SK-N-SH treated with all-trans-retinoic acid at 6 μM for 48 hours (cell line): ENCODE measurements around the gene TNPO3.

Source experiments
- ATAC-seq: fragments of 200-7000 bp; cut with Tn5 transposase; 3 replicates; pipeline ENCODE4 v1.9.1; 2020; ENCODE audit warnings: mild to moderate bottlenecking, moderate library complexity
- ARNTL ChIP-seq: fragments of 450-650 bp; formaldehyde crosslinking; IDR thresholded peaks from 2 replicates; pipeline ENCODE4 v1.5.0; 2020; ENCODE audit warnings: low read depth, mild to moderate bottlenecking, moderate library complexity, borderline replicate concordance
- BACH2 ChIP-seq: fragments of 250-450 bp; sonication (Bioruptor Pico); IDR thresholded peaks from 2 replicates; pipeline ENCODE4 v1.9.0; 2021; ENCODE audit warnings: mild to moderate bottlenecking, borderline replicate concordance
- CREB5 ChIP-seq: fragments of 250-450 bp; sonication (Bioruptor Pico); IDR thresholded peaks from 2 replicates; pipeline ENCODE4 v1.5.1; 2020; ENCODE audit warnings: low read depth, mild to moderate bottlenecking, moderate library complexity
- CSDC2 ChIP-seq: fragments of 250-450 bp; sonication (Bioruptor Pico); IDR thresholded peaks from 2 replicates; pipeline ENCODE4 v1.5.0; 2020; ENCODE audit warnings: mild to moderate bottlenecking, moderate library complexity
- ESRRG ChIP-seq: fragments of 250-450 bp; sonication (Bioruptor Pico); IDR thresholded peaks from 2 replicates; pipeline ENCODE4 v1.6.1; 2021; ENCODE audit warnings: mild to moderate bottlenecking
- GLIS3 ChIP-seq: fragments of 250-450 bp; sonication (Bioruptor Pico); IDR thresholded peaks from 2 replicates; pipeline ENCODE4 v1.5.0; 2020; ENCODE audit warnings: mild to moderate bottlenecking, moderate library complexity
- ISL1 ChIP-seq: fragments of 250-450 bp; sonication (Bioruptor Pico); IDR thresholded peaks from 2 replicates; pipeline ENCODE4 v2.1.2; 2022; ENCODE audit warnings: mild to moderate bottlenecking, moderate library complexity
- OSR1 ChIP-seq: fragments of 250-450 bp; sonication (Bioruptor Pico); IDR thresholded peaks from 2 replicates; pipeline ENCODE4 v1.8.0; 2022; ENCODE audit warnings: moderate library complexity, mild to moderate bottlenecking, inconsistent platforms
- POU6F1 ChIP-seq: fragments of 250-450 bp; sonication (Bioruptor Pico); IDR thresholded peaks from 2 replicates; pipeline ENCODE4 v1.8.0; 2021; ENCODE audit warnings: low read depth, mild to moderate bottlenecking, moderate library complexity, borderline replicate concordance
- PPARA ChIP-seq: fragments of 250-450 bp; sonication (Bioruptor Pico); IDR thresholded peaks from 2 replicates; pipeline ENCODE4 v1.5.0; 2020; ENCODE audit warnings: mild to moderate bottlenecking, borderline replicate concordance
- RARB ChIP-seq: fragments of 250-450 bp; sonication (Bioruptor Pico); IDR thresholded peaks from 2 replicates; pipeline ENCODE4 v1.8.0; 2021; ENCODE audit warnings: mild to moderate bottlenecking, moderate library complexity
- SNAI2 ChIP-seq: fragments of 250-450 bp; sonication (Bioruptor Pico); IDR thresholded peaks from 2 replicates; pipeline ENCODE4 v1.5.0; 2020; ENCODE audit warnings: mild to moderate bottlenecking, moderate library complexity
- TCF4 ChIP-seq: fragments of 250-450 bp; sonication (Bioruptor Pico); IDR thresholded peaks from 2 replicates; pipeline ENCODE4 v1.8.0; 2021; ENCODE audit warnings: mild to moderate bottlenecking, moderate library complexity, borderline replicate concordance
- TOX ChIP-seq: fragments of 250-450 bp; sonication (Bioruptor Pico); IDR thresholded peaks from 2 replicates; pipeline ENCODE4 v1.8.0; 2021; ENCODE audit warnings: mild to moderate bottlenecking, moderate library complexity, borderline replicate concordance
- TSHZ2 ChIP-seq: fragments of 250-450 bp; sonication (Bioruptor Pico); IDR thresholded peaks from 2 replicates; pipeline ENCODE4 v1.5.0; 2020; ENCODE audit warnings: mild to moderate bottlenecking, moderate library complexity
- ZC3H10 ChIP-seq: fragments of 250-450 bp; sonication (Bioruptor Pico); IDR thresholded peaks from 2 replicates; pipeline ENCODE4 v1.5.1; 2021; ENCODE audit warnings: mild to moderate bottlenecking, moderate library complexity
- ZFP3 ChIP-seq: fragments of 250-450 bp; sonication (Bioruptor Pico); IDR thresholded peaks from 2 replicates; pipeline ENCODE4 v1.5.0; 2020; ENCODE audit warnings: mild to moderate bottlenecking, moderate library complexity
- ZFP30 ChIP-seq: fragments of 450-650 bp; formaldehyde crosslinking; IDR thresholded peaks from 2 replicates; pipeline ENCODE4 v1.5.0; 2022; ENCODE audit warnings: mild to moderate bottlenecking, moderate library complexity
- ZNF565 ChIP-seq: fragments of 450-650 bp; formaldehyde crosslinking; conservative IDR thresholded peaks from 2 replicates; pipeline ENCODE4 v1.5.0; 2020; ENCODE audit warnings: low read depth, mild to moderate bottlenecking, moderate library complexity
- ZNF70 ChIP-seq: fragments of 450-650 bp; formaldehyde crosslinking; IDR thresholded peaks from 2 replicates; pipeline ENCODE4 v1.5.0; 2020; ENCODE audit warnings: mild to moderate bottlenecking, moderate library complexity
- ZNF8 ChIP-seq: fragments of 450-650 bp; formaldehyde crosslinking; IDR thresholded peaks from 2 replicates; pipeline ENCODE4 v1.5.0; 2020; ENCODE audit warnings: mild to moderate bottlenecking, moderate library complexity
- TF ChIP-seq, protein P1 (sequence below): fragments of 250-450 bp; sonication (Bioruptor Pico); IDR thresholded peaks from 2 replicates; pipeline ENCODE4 v1.8.0; 2020; ENCODE audit warnings: mild to moderate bottlenecking, moderate library complexity, borderline replicate concordance
- TF ChIP-seq, protein P2 (sequence below): fragments of 250-450 bp; sonication (Bioruptor Pico); IDR thresholded peaks from 2 replicates; pipeline ENCODE4 v1.5.1; 2021; ENCODE audit warnings: mild to moderate bottlenecking, moderate library complexity

TNPO3 gene

GRCh38 chr7:129024125-129024524 is 30.8 kb downstream of the TNPO3 start (continued):
- TF ChIP-seq, protein P1, sequence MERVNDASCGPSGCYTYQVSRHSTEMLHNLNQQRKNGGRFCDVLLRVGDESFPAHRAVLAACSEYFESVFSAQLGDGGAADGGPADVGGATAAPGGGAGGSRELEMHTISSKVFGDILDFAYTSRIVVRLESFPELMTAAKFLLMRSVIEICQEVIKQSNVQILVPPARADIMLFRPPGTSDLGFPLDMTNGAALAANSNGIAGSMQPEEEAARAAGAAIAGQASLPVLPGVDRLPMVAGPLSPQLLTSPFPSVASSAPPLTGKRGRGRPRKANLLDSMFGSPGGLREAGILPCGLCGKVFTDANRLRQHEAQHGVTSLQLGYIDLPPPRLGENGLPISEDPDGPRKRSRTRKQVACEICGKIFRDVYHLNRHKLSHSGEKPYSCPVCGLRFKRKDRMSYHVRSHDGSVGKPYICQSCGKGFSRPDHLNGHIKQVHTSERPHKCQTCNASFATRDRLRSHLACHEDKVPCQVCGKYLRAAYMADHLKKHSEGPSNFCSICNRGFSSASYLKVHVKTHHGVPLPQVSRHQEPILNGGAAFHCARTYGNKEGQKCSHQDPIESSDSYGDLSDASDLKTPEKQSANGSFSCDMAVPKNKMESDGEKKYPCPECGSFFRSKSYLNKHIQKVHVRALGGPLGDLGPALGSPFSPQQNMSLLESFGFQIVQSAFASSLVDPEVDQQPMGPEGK (CRISPR knock-in tag): no peak
- TF ChIP-seq CSDC2 (CRISPR knock-in tag): no peak
- no peak for TF ChIP-seq ZFP30 (CRISPR knock-in tag)
- TF ChIP-seq TCF4 (CRISPR knock-in tag): no peak

- TF ChIP-seq CREB5: no peak
- TF ChIP-seq GLIS3: no peak
- TF ChIP-seq, protein P1 (CRISPR knock-in tag): no peak
- no peak for TF ChIP-seq ZNF8 (CRISPR knock-in tag)
- no peak for TF ChIP-seq ZC3H10 (CRISPR knock-in tag)
- TF ChIP-seq OSR1 (CRISPR knock-in tag): no peak
- no peak for TF ChIP-seq ZNF565 (CRISPR knock-in tag)
- TF ChIP-seq TSHZ2 (CRISPR knock-in tag): no peak
- no peak for TF ChIP-seq ZNF70 (CRISPR knock-in tag)
- TF ChIP-seq ESRRG (CRISPR knock-in tag): no peak
- TF ChIP-seq ZFP30 (CRISPR knock-in tag): no peak
- no peak for TF ChIP-seq ISL1
- no peak for TF ChIP-seq ARNTL (CRISPR knock-in tag)
- TF ChIP-seq, protein P2, sequence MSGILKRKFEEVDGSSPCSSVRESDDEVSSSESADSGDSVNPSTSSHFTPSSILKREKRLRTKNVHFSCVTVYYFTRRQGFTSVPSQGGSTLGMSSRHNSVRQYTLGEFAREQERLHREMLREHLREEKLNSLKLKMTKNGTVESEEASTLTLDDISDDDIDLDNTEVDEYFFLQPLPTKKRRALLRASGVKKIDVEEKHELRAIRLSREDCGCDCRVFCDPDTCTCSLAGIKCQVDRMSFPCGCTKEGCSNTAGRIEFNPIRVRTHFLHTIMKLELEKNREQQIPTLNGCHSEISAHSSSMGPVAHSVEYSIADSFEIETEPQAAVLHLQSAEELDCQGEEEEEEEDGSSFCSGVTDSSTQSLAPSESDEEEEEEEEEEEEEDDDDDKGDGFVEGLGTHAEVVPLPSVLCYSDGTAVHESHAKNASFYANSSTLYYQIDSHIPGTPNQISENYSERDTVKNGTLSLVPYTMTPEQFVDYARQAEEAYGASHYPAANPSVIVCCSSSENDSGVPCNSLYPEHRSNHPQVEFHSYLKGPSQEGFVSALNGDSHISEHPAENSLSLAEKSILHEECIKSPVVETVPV (CRISPR knock-in tag): no peak
- no peak for TF ChIP-seq BACH2 (CRISPR knock-in tag)
- TF ChIP-seq SNAI2: no peak
- TF ChIP-seq TOX (CRISPR knock-in tag): no peak
- TF ChIP-seq PPARA (CRISPR knock-in tag): no peak
- TF ChIP-seq RARB (CRISPR knock-in tag): no peak
- no peak for TF ChIP-seq ZFP3 (CRISPR knock-in tag)
- TF ChIP-seq, all 23 proteins: peak for 0
- no peak for ATAC-seq
These were observed 33.3 kb downstream of the TNPO3 start for GRCh38 chr7:129021656-129022055.

DNA sequence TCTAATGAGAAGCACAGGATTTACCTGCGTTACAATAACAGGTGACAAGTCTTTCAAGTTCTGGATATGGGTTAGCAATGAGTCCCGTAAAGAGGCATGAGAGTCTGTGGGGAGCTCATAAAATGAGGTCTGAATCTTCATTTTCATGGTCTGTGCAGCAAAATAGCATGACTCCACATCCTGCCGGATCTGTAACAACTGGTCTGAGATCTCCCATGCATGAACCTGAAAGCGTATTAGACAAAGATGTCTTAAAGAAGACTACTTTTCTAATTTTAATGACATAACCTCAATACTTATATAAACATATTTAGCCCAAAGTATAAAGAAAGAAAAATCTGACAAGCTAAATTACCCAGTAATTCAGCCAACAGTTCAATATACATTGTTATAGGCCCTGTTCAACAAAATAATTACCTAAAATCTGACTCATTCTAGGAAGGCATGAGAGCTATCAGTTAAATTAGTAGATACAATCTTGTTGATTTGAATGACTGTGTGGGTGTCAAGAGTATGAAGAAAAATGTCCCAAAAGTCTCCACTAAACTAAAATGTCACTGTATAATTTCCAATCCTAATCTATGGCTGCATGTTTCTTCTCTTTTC is 36.9 kb downstream of the TNPO3 start:
- ATAC-seq: no peak
- no peak for TF ChIP-seq CSDC2 (CRISPR knock-in tag)
- no peak for TF ChIP-seq ESRRG (CRISPR knock-in tag)
- no peak for TF ChIP-seq TOX (CRISPR knock-in tag)
- no peak for TF ChIP-seq ZC3H10 (CRISPR knock-in tag)
- no peak for TF ChIP-seq TSHZ2 (CRISPR knock-in tag)
- TF ChIP-seq, protein P2 (CRISPR knock-in tag): no peak
- no peak for TF ChIP-seq RARB (CRISPR knock-in tag)
- no peak for TF ChIP-seq POU6F1
